HL-60 (cell line): ENCODE measurements around the gene PYROXD2.

Experiments used
- POLR2AphosphoS5 ChIP-seq: IDR thresholded peaks from 2 replicates; pipeline ENCODE4 v1.6.1; 2012; ENCODE audit warnings: low read depth
- REST ChIP-seq: IDR thresholded peaks from 2 replicates; pipeline ENCODE4 v1.6.1; 2012; ENCODE audit warnings: low read depth; ENCODE audit not compliant: insufficient replicate concordance
- SPI1 ChIP-seq: IDR thresholded peaks from 2 replicates; pipeline ENCODE4 v1.6.1; 2012; ENCODE audit warnings: low read depth, mild to moderate bottlenecking, borderline replicate concordance
- TF ChIP-seq, protein P1 (sequence below): IDR thresholded peaks from one replicate; pipeline ENCODE4 v1.5.1; 2011; ENCODE audit warnings: low read length, control low read depth, inconsistent platforms; ENCODE audit not compliant: insufficient read depth

- no peak for TF ChIP-seq REST
- TF ChIP-seq, protein P1, sequence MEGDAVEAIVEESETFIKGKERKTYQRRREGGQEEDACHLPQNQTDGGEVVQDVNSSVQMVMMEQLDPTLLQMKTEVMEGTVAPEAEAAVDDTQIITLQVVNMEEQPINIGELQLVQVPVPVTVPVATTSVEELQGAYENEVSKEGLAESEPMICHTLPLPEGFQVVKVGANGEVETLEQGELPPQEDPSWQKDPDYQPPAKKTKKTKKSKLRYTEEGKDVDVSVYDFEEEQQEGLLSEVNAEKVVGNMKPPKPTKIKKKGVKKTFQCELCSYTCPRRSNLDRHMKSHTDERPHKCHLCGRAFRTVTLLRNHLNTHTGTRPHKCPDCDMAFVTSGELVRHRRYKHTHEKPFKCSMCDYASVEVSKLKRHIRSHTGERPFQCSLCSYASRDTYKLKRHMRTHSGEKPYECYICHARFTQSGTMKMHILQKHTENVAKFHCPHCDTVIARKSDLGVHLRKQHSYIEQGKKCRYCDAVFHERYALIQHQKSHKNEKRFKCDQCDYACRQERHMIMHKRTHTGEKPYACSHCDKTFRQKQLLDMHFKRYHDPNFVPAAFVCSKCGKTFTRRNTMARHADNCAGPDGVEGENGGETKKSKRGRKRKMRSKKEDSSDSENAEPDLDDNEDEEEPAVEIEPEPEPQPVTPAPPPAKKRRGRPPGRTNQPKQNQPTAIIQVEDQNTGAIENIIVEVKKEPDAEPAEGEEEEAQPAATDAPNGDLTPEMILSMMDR = no peak
- no peak for TF ChIP-seq POLR2AphosphoS5
- no peak for TF ChIP-seq SPI1
These were observed 6.2 kb downstream of the PYROXD2 start for GRCh38 chr10:98408799-98409198.
